ENCODE measurements around the gene HIBCH.
A peak's percentile ranks its signal among the peaks of the same experiment; 100 is the strongest.
"Not testable (repeated sequence)": the region's sequence is repeated elsewhere in the genome, so short reads cannot be mapped to it uniquely, and the experiment has no call there.

The HIBCH gene

DNA sequence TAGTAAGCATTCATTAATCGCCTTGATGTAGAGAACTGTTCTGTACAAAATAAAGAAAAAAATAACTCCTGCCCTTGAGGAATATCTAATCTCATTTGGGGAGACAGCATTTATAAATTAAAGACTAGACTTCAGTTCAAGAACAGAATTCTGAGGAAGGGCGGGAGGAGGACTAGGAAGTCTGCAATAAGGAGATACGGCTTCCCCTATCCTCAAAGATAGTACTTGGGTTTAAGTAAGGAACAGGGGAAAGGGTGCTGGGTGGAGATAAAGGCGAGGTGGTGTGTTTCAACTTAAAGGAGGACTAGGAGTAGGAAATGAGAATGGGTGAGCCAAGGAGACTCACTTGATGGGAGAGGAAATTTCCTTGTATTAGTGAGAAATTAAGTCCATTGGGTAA lies 135.2 kb downstream of the HIBCH start:
- peak; percentile 24 for DNase-seq

DNA sequence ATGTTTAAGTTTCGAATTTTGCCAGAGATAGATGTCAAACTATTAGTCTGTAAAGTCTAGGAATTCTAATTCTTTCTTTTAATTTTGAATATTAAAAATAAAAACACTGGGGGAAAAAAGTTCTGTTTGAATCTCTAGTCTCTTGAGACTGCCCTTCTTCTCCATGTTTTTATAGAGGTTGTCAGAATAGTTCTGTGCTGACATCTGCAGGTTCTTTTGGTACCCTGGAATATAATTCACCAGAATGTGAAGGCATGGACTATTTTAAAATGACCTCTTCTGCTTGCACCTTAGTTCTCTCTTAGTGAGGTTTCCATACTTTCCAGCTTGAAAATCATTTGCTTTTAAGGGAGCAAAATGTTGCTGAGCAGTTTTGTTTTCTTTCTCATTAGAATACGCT lies 136.1 kb downstream of the HIBCH start:
- DNase-seq = no peak

GRCh38 chr2:190182071-190182524 lies 137.5 kb downstream of the HIBCH start:
- no peak for DNase-seq

DNA sequence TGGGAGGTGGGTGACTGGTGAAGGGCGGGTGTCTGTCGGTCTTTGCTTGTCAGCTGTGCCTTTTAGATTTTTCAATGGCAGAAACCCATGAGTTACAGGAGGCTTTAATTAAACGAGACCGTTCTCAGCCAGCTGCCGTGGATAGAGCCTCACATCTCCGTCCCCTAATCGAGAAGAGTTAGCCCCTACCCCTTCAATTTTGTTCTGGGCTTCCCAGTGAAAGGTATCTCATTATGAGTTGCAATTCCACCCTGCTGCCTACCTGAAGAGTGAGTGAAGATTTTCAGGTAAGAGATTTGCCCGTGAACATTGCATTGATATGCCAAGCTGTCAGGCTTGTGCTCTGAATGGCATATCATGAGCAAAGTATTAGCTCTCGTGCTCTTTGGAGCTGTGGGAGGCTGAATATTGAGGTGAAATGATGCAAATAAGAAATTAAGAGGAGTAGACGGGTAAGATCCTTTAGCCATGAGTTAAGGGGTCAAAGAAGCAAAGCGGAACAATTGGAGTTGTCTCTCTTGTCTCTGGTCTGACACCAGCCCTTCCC lies 138.4 kb downstream of the HIBCH start:
- no peak for DNase-seq

DNA sequence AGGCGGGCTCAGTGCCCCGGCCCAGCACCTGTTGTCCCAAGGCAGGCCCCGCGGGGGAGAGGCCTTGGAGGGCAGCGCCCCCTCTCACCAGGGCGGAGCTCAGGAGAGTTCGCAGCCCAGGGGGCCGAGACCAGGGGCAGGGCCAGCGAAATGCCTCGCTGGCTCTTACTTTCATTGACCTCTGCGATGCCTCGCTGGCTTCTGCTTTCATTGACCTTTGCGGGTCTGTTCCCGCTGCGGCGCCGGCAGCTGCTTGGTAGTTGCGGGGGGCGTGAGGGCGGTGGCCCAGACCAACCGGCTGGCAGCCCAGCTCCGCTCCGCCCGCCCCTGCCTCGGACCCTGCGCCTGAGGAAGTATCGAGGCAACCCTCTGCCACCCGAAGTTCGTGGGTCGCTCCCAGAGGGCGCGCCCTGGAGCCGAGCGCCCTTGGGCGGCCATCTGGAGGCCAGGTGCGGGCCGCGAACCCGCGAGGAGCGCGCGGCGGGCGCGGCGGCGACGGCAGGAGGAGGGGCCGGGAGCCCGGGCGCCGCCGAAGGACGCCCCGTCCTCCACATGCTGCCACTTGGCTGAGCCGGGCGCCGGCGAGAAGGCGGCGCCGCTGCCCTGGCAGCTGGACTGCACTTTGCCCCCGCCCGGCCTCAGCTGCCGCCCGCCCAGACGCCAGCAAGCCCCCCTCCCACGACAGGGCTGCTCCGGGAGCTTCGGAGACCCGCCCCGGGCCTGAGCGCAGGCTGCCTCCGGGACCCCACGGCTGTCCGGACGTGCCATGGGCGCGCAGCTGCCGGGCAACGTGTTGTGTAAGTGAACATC lies 139.1 kb downstream of the HIBCH start:
- DNase-seq = no peak

GRCh38 chr2:190179754-190180312 lies 139.8 kb downstream of the HIBCH start:
- DNase-seq = no peak

DNA sequence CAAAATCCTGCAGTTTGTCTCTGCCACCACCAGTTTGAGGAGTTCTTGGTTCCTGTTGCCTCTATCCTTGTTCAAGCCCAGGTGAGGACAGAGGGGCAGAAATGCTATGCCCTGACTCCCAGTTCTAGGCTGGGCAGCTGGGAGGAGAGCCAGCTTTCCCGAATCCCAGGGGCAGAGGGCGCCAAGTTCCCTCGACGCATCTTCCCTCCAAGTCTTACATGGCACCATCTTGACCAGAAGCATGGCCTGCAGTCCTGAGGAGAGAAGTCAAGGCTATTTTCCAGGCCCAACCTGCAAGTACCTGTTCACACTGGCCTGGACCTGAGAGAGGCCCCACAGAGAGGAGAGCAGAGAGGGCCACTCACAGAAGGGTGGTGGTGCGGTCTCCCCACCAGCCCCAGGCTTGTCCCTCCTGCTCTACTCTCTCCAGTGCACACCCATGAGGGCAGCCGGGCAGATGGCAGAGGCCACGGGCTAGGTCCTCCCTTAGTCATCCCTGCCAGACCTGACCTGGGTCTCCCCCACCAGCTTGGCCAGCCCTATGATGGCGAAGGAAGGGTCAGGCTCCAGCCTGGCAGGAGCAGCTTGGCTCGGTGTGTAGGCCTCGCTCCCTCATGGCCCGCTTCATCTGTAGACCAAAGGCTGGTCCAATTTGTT lies 141.4 kb downstream of the HIBCH start:
- no peak for DNase-seq

DNA sequence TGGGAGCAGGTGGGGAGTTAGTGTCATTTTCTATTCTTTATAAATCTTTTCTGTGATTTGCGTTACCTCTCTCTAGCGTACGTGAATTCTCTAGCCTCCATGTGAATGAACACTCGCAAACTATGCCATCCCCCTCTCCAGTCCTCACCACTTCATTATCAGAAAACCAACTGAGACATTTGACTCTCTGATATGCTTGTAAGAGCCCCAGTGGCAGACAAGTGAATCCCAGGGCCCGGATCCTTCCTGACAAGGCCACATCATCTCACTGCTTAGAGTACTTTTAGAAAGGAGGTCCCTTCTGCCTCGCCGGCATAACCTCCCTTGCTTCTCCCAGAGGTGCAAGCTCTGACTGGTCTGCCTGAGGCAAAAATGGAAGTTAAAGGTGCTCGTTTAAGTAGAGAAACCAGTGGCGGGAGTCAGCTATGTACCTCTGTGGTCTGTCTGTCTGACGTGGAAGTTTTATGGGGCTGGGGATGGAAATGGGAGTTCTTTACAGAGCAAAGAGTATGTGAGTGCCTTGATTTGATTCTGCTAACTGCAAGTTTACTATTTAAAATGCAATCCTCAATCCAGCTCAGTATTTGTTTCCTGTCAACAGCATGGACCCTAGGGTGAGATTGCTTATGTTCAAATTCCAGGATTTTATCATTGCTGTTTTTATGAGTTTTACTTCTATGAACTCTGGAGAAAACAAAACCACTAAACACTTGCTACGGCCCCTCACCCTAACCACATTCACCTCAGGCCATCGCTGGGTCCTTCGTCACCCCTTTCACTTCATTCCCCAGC lies 142.2 kb downstream of the HIBCH start:
- no peak for DNase-seq

- DNase-seq = no peak
Measured at GRCh38 chr2:190173392-190173791, 146.2 kb downstream of the HIBCH start.

DNA sequence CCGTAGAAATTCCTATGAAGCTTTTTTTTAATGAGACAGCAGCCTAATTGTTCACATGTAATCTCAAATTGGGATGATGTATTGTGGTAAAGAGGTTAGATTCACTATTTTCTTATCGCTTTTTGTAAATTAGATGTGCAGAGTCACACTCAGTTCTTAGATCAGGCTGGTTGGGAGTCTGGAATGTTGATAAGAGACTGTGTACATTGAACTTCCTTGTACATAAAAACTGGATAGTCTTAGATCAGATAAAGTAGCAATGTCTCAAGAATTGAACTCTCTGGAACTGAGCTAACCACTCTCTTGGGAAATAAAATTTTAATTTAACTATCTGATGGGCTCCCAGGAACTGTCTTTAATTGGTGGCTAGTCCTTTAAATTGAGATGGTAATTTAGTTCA lies 149.0 kb downstream of the HIBCH start:
- DNase-seq = no peak

DNA sequence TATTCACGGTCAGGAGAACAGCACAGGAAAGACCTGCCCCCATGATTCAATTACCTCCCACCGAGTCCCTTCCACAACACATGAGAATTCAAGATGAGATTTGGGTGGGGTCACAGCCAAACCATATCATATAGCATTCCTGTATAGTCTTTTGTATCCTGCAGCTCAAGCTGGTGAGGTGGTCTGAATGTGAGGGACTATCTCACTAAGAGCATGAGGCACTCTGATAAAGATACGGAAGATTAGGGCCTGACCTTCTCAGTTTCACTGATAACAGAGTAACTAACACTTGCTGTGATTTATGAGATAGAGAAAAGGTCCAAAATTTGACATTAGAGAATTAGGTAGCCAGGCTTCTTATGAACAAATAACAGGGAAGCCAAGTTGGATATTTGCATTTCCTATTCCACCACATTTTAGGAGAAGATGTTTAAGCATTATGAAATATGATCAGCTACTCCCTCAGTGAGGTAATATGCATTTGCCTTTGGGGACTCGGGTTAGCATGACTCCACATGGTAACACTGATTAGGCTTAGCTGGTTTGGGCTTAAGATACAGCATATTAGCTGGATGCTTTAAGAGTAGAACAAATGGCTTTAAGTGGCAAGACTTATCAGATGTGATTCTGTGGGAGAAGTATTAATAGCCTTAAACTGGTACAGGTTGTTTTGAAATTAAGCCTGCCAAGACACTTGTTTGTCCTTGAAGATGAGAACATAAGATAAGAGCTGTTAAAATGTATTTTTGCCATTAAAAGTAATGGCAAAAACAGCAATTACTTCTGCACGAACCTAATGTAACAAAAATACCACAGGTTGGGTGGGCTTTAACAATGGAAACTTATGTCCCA lies 150.2 kb downstream of the HIBCH start:
- no peak for DNase-seq

GRCh38 chr2:190167702-190168101 lies 151.9 kb downstream of the HIBCH start:
- no peak for DNase-seq

GRCh38 chr2:190165491-190165890 lies 154.1 kb downstream of the HIBCH start:
- DNase-seq = no peak

- no peak for DNase-seq
Measured at GRCh38 chr2:190162851-190163250, 156.8 kb downstream of the HIBCH start.

GRCh38 chr2:190159453-190159852 lies 160.2 kb downstream of the HIBCH start:
- no peak for DNase-seq

GRCh38 chr2:190158798-190159434 lies 160.7 kb downstream of the HIBCH start:
- no peak for DNase-seq

DNA sequence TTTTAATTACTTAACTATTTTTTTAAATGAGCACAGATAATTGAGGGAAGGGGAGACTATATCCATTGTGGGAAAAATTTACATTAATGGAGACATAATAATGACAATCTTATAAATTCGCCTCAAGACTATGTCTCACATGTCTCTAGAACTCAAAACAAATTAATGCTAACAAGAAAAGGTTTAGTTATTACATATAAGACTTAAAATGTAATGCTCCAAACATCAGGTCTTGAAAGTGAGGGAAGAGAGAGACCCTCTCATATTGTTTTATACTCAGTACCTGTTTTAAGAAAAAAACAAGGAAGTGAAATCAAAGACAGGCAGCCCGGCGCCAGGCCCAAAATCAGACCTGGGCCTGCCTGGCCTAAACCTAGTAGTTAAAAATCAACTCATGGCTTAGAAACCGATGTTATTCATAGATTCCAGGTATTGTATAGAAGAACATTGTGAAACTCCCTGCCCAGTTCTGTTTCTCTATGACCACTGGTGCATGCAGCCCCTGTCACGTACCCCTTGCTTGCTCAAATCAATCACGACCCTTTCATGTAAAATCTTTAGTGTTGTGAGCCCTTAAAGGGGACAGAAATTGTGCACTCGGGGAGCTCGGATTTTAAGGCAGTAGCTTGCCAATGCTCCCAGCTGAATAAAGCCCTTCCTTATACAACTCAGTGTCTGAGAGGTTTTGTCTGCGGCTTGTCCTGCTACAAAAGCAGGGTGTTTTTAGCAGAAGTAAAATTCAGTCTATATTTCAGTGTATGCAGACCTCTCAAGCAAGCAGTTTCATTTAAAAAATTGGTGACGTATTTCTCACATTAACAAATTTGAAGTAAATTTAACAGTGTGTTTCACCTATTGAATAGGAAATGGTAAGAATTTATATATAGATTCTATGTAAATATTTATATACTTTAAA lies 161.8 kb downstream of the HIBCH start:
- DNase-seq = not testable (repeated sequence)

- DNase-seq = no peak
Measured at GRCh38 chr2:190156530-190157212, 163.0 kb downstream of the HIBCH start.

Data from KG1 (cell line).